SK-N-SH (cell line): Measurements from ENCODE around the gene S100Z. TPM values are rescaled to one million over a fixed set of nuclear protein-coding genes. Genes with fewer than 3 reads are reported as not detected.
"Not testable (repeated sequence)": the region's sequence is repeated elsewhere in the genome, so short reads cannot be mapped to it uniquely, and the experiment has no call there.

Source experiments
- CTCF ChIA-PET: fragments of 300-600, 350-600 bp; formaldehyde crosslinking; extraction: SDS; loops from one replicate; lab custom pipeline; 2021; lab: Yijun Ruan, JAX
- POLR2A ChIA-PET: fragments of 350-600 bp; sonication (Branson Sonifier 250); formaldehyde crosslinking; extraction: SDS; loops from one replicate; lab custom pipeline; 2020; ENCODE audit warnings: antibody characterized with exemption, inconsistent platforms; lab: Yijun Ruan, JAX
- DNase-seq: peaks from one replicate; pipeline ENCODE4 v3.0.0; 2012
- H2AFZ ChIP-seq: fragments of 200-600 bp; sonication (generic); 2 replicates; pipeline ENCODE4 v1.8.1; 2016; ENCODE audit warnings: antibody characterized with exemption, mild to moderate bottlenecking, low read depth
- H3F3A ChIP-seq: fragments of 200-600 bp; sonication (generic); replicated peaks from 2 replicates; pipeline ENCODE3; 2016; ENCODE audit warnings: antibody characterized with exemption, mild to moderate bottlenecking; ENCODE audit not compliant: insufficient read depth
- H3K27ac ChIP-seq, 2 experiments: fragments of 200-500 bp in 1 of 2; fragments of 200-600 bp in 1 of 2; sonication (Bioruptor generic) in 1 of 2; sonication (generic), shearing (Covaris generic) in 1 of 2; 2 replicates each; pipeline versions ENCODE4 v1.5.1 to v1.6.1; 2014 to 2016; ENCODE audit warnings: low read depth in 2 of 2, inconsistent platforms in 1 of 2, low read length in 1 of 2, mild to moderate bottlenecking in 1 of 2, mixed read lengths in 1 of 2
- H3K27me3 ChIP-seq: fragments of 200-600 bp; sonication (generic), shearing (Covaris generic); 2 replicates; pipeline ENCODE4 v1.6.1; 2016; ENCODE audit warnings: mixed run types; ENCODE audit not compliant: insufficient read depth
- H3K36me3 ChIP-seq, 2 experiments: fragments of 200-500 bp in 1 of 2; fragments of 200-600 bp in 1 of 2; sonication (Bioruptor generic) in 1 of 2; sonication (generic) in 1 of 2; replicated peaks in 1 of 2; 2 replicates each; pipeline versions ENCODE3 to v1.5.1; 2014 to 2016; ENCODE audit warnings: low read length in 1 of 2, mild to moderate bottlenecking in 1 of 2; ENCODE audit not compliant: insufficient read depth in 2 of 2, control insufficient read depth in 1 of 2
- H3K4me1 ChIP-seq, 2 experiments: fragments of 200-500 bp in 1 of 2; fragments of 200-600 bp in 1 of 2; sonication (Bioruptor generic) in 1 of 2; sonication (generic), shearing (Covaris generic) in 1 of 2; 2 replicates each; pipeline versions ENCODE4 v1.5.1 to v1.6.1; 2014 to 2016; ENCODE audit warnings: low read depth in 1 of 2, low read length in 1 of 2, mixed run types in 1 of 2; ENCODE audit not compliant: insufficient read depth in 2 of 2, control insufficient read depth in 1 of 2
- H3K4me2 ChIP-seq: fragments of 200-600 bp; sonication (generic), shearing (Covaris generic); 2 replicates; pipeline ENCODE4 v1.6.1; 2017; ENCODE audit warnings: mixed run types
- H3K4me3 ChIP-seq, 2 experiments: fragments of 200-500 bp in 1 of 2; fragments of 200-600 bp in 1 of 2; sonication (Bioruptor generic) in 1 of 2; sonication (generic), shearing (Covaris generic) in 1 of 2; 2 replicates each; pipeline versions ENCODE4 v1.5.1 to v1.8.1; 2014 to 2016; ENCODE audit warnings: low read depth in 2 of 2, inconsistent platforms in 1 of 2, low read length in 1 of 2, mild to moderate bottlenecking in 1 of 2, mixed read lengths in 1 of 2, moderate library complexity in 1 of 2
- H3K79me2 ChIP-seq: fragments of 200-600 bp; sonication (generic); 2 replicates; pipeline ENCODE4 v1.8.1; 2017; ENCODE audit warnings: mild to moderate bottlenecking; ENCODE audit not compliant: insufficient read depth
- H3K9ac ChIP-seq: fragments of 200-600 bp; sonication (generic); 2 replicates; pipeline ENCODE4 v1.6.1; 2017; ENCODE audit warnings: mixed run types
- H3K9me2 ChIP-seq: fragments of 200-600 bp; sonication (generic); 2 replicates; pipeline ENCODE4 v1.6.1; 2017; ENCODE audit warnings: mixed run types
- H3K9me3 ChIP-seq: fragments of 200-600 bp; sonication (generic); 2 replicates; pipeline ENCODE4 v1.6.1; 2017; ENCODE audit warnings: mixed run types, mild to moderate bottlenecking, moderate library complexity
- H4K20me1 ChIP-seq: fragments of 200-600 bp; sonication (generic); 2 replicates; pipeline ENCODE4 v1.6.1; 2017; ENCODE audit warnings: mild to moderate bottlenecking, mixed run types; ENCODE audit not compliant: insufficient read depth
- EP300 ChIP-seq, 2 experiments: IDR thresholded peaks; 2 replicates each; pipeline versions ENCODE4 v1.4.0 to v1.6.1; 2012; ENCODE audit warnings: borderline replicate concordance in 1 of 2, low read depth in 1 of 2, low read length in 1 of 2
- FOXJ3 ChIP-seq: sonication (generic); formaldehyde crosslinking; IDR thresholded peaks from 2 replicates; pipeline ENCODE4 v1.5.1; 2020; ENCODE audit warnings: mild to moderate bottlenecking, missing genetic modification reagents
- GABPA ChIP-seq: IDR thresholded peaks from 2 replicates; pipeline ENCODE4 v1.4.0; 2012; ENCODE audit warnings: low read depth, mild to moderate bottlenecking
- RAD21 ChIP-seq: IDR thresholded peaks from 2 replicates; pipeline ENCODE4 v1.6.1; 2012; ENCODE audit warnings: mild to moderate bottlenecking, low read length
- RXRA ChIP-seq: IDR thresholded peaks from 2 replicates; pipeline ENCODE4 v1.4.0; 2012; ENCODE audit warnings: low read depth, mild to moderate bottlenecking, borderline replicate concordance
- SIN3A ChIP-seq: IDR thresholded peaks from 2 replicates; pipeline ENCODE4 v1.6.1; 2012; ENCODE audit warnings: low read depth, mild to moderate bottlenecking, low read length, moderate library complexity, borderline replicate concordance
- TAF1 ChIP-seq: IDR thresholded peaks from 2 replicates; pipeline ENCODE4 v1.6.1; 2012; ENCODE audit warnings: low read depth, mild to moderate bottlenecking, low read length, moderate library complexity, borderline replicate concordance
- WGBS: methylation state at CpG from one replicate; pipeline ENCODE4 v1.1.6; 2017; ENCODE audit warnings: low lambda C conversion rate; 5-methylcytosine and 5-hydroxymethylcytosine counted together
- polyA plus RNA-seq, 3 experiments: library from polyadenylated mRNA; depleted of rRNA; stranded (reverse); fragments of >200 nt; gene quantifications; 2 replicates each; pipeline ENCODE4 v1.2.3, GENCODE V29; 2012

The S100Z gene
- polyA plus RNA-seq, 1 of the 3 experiments (the other 2 are of a cell fraction), result not detected

DNA sequence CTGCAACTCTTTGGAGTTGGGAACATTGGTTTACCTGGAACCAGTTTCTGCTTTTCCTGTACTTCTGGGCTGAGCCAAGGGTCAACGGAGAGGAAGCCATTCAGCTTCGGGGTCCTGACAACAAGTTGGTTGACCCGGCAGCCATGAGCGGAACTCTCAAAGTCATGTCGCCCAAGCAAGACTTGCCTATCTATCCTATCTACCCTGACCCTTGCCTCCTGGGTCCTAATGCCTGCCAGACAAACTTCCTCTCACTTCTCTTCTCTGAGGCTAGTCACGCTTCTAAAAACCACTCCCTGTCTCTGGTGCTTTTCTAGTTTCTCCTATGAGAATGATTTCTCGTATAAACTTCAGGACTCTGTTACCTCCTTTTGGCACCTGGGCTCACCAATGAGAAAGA, 58.4 kb downstream of the S100Z start:
- H3K9me3 ChIP-seq, result no peaks in the 10 kb centered on the region; the same call in 1 of the 2 replicates
- CTCF ChIA-PET, result no interaction called here

DNA sequence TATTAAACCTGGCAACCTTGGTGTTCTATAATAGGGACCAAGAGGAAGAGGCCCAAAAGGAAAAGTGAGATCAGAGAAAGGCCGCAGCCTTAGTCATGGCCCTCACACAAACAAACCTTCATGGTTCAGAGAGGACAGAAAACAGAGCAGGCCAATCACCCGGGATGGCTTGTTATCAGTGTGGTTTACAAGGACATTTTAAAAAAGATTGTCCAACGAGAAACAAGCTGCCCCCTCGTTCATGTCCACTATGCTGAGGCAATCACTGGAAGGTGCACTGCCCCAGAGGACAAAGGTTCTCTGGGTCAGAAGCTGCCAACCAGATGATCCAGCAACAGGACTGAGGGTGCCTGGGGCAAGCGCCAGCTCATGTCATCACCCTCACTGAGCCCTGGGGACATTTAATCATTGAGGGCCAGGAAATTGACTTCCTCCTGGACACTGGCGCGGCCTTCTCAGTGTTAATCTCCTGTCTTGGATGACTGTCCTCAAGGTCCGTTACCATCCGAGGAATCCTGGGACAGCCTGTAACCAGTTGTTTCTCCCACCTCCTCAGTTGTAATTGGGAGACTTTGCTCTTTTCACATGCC, 60.6 kb downstream of the S100Z start:
- WGBS, result 64% methylated on average over 7 of the region's 9 CpGs

More for the DNA sequence above, 58.4 kb downstream of the S100Z start:
- no peaks in the 10 kb centered on the region for H3F3A ChIP-seq
- no peak overlapping the region for H3K4me3 ChIP-seq
- no peak overlapping the region for H3K27ac ChIP-seq
- no peaks in the 10 kb centered on the region for H3K79me2 ChIP-seq
- no peak for TF ChIP-seq TAF1
- no peak for TF ChIP-seq RAD21
- TF ChIP-seq SIN3A, result no peak
- no peak for TF ChIP-seq EP300 (IDR thresholded peaks at IDR 0.05; ENCODE audit: borderline replicate concordance in 1 of 2, low read depth in 1 of 2, low read length in 1 of 2)
- TF ChIP-seq GABPA, result no peak
- no peak for TF ChIP-seq FOXJ3 (CRISPR knock-in tag)
- TF ChIP-seq RXRA, result no peak
- TF ChIP-seq, all 33 proteins: peak for 0
- DNase-seq, result no peak
- Histone ChIP-seq H3K4me1 (no peaks in the 10 kb centered on the region), H3K9me2 (no peaks in the 10 kb centered on the region), H3K9ac (no peak overlapping the region), H4K20me1 (no peaks in the 10 kb centered on the region), H3K27me3 (no peaks in the 10 kb centered on the region; the same call in 1 of the 2 replicates), H2AFZ (no peak overlapping the region), H3K36me3 (no peaks in the 10 kb centered on the region), H3K4me2 (no peak overlapping the region)
- POLR2A ChIA-PET, result no interaction called here
- 64% methylated on average over 7 of the region's 7 CpGs for WGBS

DNA sequence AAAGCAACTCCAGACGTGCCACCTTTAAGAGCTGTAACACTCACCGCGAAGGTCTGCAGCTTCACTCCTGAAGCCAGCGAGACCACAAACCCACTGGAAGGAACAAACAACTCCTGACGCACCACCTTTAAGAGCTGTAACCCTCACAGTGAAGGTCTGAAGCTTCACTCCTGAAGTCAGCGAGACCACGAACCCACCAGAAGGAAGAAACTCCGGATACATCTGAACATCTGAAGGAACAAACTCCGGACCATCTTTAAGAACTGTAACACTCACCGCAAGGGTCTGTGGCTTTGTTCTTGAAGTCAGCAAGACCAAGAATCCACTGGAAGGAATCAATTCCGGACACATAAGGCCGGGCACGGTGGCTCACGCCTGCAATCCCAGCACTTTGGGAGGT, 64.9 kb downstream of the S100Z start:
- H3K4me3 ChIP-seq, H4K20me1 ChIP-seq, H3K9me3 ChIP-seq, H3K79me2 ChIP-seq, DNase-seq, H3F3A ChIP-seq, H3K4me1 ChIP-seq, H3K4me2 ChIP-seq, H3K9ac ChIP-seq, H2AFZ ChIP-seq, H3K27ac ChIP-seq, H3K9me2 ChIP-seq, H3K27me3 ChIP-seq, CTCF ChIA-PET, H3K36me3 ChIP-seq: not testable (repeated sequence)
- POLR2A ChIA-PET, result interaction anchor here (0.7 kb wide), 2 partner anchors 22 to 1053 kb away, joined by 4 to 6 read pairs; no protein-coding TSS in a partner anchor
- WGBS, result 81% methylated on average over 14 of the region's 14 CpGs

More for the DNA sequence above, 60.6 kb downstream of the S100Z start:
- DNase-seq, H3K27me3 ChIP-seq, H3K79me2 ChIP-seq, H3K27ac ChIP-seq, H3K9me3 ChIP-seq, POLR2A ChIA-PET, H3F3A ChIP-seq, H3K4me3 ChIP-seq, H3K9ac ChIP-seq, H3K4me2 ChIP-seq, H4K20me1 ChIP-seq, H2AFZ ChIP-seq, H3K36me3 ChIP-seq, H3K9me2 ChIP-seq, H3K4me1 ChIP-seq: not testable (repeated sequence)
- CTCF ChIA-PET, result interaction anchor here (0.8 kb wide), 1 partner anchor 52 kb away, joined by 3 read pairs; no protein-coding TSS in a partner anchor
